Tibial nerve (tissue), 3 donors: ENCODE data around the gene CREB3L1.

Experiments used
- EP300 ChIP-seq, 2 donors: sonication (generic); formaldehyde crosslinking; IDR thresholded peaks; one replicate each; pipeline ENCODE4 v1.6.1; 2017; ENCODE audit warnings: antibody characterized with exemption in 2 of 2, mild to moderate bottlenecking in 1 of 2
- POLR2A ChIP-seq, 2 donors: fragments of 450-650 bp; IDR thresholded peaks; one replicate each; pipeline ENCODE4 v1.6.1; 2017; ENCODE audit warnings: antibody characterized with exemption in 2 of 2, mild to moderate bottlenecking in 2 of 2, moderate library complexity in 2 of 2

GRCh38 chr11:46281371-46281831, 3.9 kb downstream of the CREB3L1 start:
- TF ChIP-seq POLR2A (IDR thresholded peaks at IDR 0.05) (no peak), EP300 (IDR thresholded peaks at IDR 0.05) (no peak)
